Right lobe of liver (tissue), 4 donors: ENCODE measurements around the gene SLMAP.

Source experiments
- POLR2A ChIP-seq: fragments of 450-650 bp; IDR thresholded peaks from one replicate; pipeline ENCODE4 v1.6.1; 2017; ENCODE audit warnings: antibody characterized with exemption, mild to moderate bottlenecking
- TF ChIP-seq, protein P1 (sequence below), 4 donors: fragments of 200-600 bp in 3 of 4; fragments of 450-650 bp in 1 of 4; IDR thresholded peaks; one replicate each; pipeline versions ENCODE4 v1.5.1 to v1.8.0; 2016 to 2022; ENCODE audit warnings: antibody characterized with exemption in 4 of 4, mild to moderate bottlenecking in 2 of 4
- donor health status: DM: no; HTN: no; CAD: no.
- donor health status: DM: no; HTN: no; CAD: no.
- donor health status: DM: no; HTN: yes; CAD: no.

DNA sequence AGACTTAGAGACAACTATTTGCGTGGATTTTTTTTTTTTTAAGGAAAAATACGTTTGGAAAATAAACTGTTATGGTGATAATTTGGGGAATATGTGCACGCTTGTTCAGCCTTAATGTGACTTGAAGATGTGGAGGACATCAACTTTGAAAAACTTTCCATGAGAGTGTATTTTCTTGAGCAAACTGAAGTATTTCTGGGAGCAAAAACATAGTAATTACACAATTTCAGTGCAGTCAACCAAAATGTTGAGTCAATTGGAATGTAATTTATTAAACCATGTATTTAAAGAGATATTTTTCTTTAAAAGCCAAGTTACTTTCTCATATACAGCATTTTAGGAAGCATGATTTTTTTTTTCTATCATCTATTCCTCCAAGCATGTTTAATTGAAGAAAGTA, 171.8 kb downstream of the SLMAP start:
- TF ChIP-seq POLR2A: no peak
- TF ChIP-seq, protein P1, sequence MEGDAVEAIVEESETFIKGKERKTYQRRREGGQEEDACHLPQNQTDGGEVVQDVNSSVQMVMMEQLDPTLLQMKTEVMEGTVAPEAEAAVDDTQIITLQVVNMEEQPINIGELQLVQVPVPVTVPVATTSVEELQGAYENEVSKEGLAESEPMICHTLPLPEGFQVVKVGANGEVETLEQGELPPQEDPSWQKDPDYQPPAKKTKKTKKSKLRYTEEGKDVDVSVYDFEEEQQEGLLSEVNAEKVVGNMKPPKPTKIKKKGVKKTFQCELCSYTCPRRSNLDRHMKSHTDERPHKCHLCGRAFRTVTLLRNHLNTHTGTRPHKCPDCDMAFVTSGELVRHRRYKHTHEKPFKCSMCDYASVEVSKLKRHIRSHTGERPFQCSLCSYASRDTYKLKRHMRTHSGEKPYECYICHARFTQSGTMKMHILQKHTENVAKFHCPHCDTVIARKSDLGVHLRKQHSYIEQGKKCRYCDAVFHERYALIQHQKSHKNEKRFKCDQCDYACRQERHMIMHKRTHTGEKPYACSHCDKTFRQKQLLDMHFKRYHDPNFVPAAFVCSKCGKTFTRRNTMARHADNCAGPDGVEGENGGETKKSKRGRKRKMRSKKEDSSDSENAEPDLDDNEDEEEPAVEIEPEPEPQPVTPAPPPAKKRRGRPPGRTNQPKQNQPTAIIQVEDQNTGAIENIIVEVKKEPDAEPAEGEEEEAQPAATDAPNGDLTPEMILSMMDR (IDR thresholded peaks at IDR 0.05): no peak
